NCI-H526 (cell line): Measurements from ENCODE around the gene COL26A1.

Experiments used
- DNase-seq, 2 experiments: peaks; one replicate each; lab custom pipeline; 2025; lab: John Stamatoyannopoulos, UW

COL26A1 gene

DNA sequence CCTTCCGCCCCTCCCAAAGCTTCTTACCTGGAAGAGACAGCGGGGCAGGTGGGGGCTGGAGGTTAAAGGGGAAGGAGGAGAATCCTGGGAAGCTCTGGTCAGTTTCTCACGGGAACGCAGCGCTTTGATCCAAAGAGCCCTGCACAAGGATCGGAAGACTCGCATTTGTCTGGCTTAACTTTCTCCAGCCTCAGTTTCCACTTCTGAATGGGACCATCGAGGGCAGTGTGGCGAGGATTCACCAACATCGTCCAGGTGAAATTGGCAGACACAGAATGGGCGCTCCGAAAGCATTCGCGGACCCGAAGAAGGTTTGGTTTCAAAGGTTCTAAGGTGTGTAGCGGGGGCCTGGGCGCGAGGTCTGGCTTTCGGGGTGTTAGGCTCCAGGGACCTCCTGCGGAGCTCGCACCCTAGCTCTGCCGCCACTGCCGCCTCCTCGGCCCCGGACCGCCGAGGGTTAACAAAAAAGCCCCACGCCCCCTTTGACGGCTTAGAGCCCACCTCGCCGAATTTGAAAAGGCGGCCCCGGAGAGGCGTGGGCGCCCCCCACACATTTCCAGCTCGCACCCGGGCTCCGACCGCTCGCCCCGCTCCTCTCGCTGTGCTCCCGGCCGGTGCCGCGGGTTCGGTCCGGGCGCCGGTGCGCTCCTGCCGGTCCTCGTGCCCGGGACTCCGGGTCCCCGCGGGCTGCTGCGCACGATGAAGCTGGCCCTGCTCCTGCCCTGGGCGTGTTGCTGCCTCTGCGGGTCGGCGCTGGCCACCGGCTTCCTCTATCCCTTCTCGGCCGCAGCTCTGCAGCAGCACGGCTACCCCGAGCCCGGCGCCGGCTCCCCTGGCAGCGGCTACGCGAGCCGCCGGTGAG lies at the start of gene COL26A1:
TSS of gene COL26A1 (plus strand) at position 542 of the 862 bp plus-strand sequence. CDS start at position 700, 158 bp downstream.
- peak in 1 of 2 experiments; percentile 80 for DNase-seq

DNA sequence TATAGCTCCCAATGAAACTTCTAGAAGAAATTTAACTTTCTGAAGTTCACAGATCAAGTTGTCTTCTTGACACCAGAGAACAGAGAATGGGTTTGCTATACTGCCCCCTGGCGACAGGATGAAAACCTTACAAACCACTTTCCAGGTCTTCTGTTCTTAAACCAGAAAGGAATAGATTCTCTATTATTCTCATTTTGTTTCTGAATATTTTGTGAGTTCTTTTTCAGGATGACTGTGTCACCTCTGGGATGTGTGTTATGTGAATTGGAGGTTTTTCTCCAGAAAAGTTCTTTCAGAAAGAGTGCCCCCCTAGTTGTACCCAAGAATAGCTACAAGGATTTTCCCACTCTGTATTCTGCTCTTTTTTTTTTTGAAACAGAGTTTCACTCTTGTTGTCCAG lies 47.3 kb upstream of the COL26A1 start:
- peak; percentile 4 to 71 for DNase-seq

GRCh38 chr7:101319401-101319800 lies 43.3 kb upstream of the COL26A1 start:
- DNase-seq = no peak

- peak; percentile 78 to 98 for DNase-seq
Observed at GRCh38 chr7:101321491-101322401, 40.9 kb upstream of the COL26A1 start, which contains the start of gene IFT22. Gene IFT22, minus strand, starts transcription at chr7:101321812. Its CDS starts 103 bp downstream, at chr7:101321709.

GRCh38 chr7:101328159-101328558 lies 34.5 kb upstream of the COL26A1 start:
- DNase-seq = no peak

- no peak for DNase-seq
Observed at GRCh38 chr7:101330011-101330484, 32.6 kb upstream of the COL26A1 start.

GRCh38 chr7:101332026-101332425 lies 30.6 kb upstream of the COL26A1 start:
- DNase-seq = no peak

- no peak for DNase-seq
Observed at GRCh38 chr7:101333912-101334311, 28.8 kb upstream of the COL26A1 start.

- DNase-seq = no peak
Observed at GRCh38 chr7:101340379-101340778, 22.3 kb upstream of the COL26A1 start.

GRCh38 chr7:101342892-101343291 lies 19.8 kb upstream of the COL26A1 start:
- DNase-seq = no peak

GRCh38 chr7:101347477-101347876 lies 15.2 kb upstream of the COL26A1 start:
- no peak for DNase-seq

- DNase-seq = peak in 1 of 2 experiments; percentile 29
Observed at GRCh38 chr7:101348456-101349067, 14.1 kb upstream of the COL26A1 start.

GRCh38 chr7:101349300-101349699 lies 13.4 kb upstream of the COL26A1 start:
- DNase-seq = peak in 1 of 2 experiments; percentile 47

DNA sequence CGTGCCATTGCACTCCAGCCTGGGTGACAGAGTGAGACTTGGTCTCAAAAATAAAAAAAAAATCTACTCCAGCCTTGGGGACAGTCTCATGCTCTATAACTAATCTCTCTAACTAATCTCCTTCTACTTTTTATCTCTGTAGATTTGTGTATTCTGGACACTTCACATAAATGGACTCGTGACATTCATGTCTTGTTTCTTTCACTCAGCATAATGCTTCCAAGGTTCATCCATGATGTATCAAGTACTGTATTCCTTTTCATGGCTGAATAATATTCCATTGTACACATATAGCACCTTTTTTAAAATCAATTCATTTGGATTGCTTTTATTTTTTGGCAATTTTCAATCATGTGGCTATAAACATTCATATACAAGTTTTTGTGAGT lies 9.8 kb upstream of the COL26A1 start:
- no peak for DNase-seq

DNA sequence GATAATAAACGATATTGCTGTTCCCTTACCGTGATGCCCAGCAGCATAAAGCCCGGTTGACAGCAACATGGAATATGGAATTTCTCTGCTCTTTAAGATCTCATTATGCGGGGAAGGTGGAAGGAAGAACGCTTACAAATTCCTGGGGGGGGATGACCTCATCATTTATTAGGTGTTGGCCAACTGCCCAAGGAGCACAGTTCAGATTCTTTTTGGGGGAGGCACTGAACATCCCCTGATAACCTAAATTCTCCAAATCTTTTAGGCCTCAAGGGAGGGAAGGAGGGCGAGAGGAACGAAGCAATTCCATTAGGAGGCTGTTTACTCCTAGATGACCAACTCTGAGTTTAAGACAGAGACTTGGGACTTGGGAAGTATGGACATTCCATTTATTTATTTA lies 5.2 kb upstream of the COL26A1 start:
- no peak for DNase-seq

- DNase-seq = no peak
Observed at GRCh38 chr7:101363196-101363733, 590 bp downstream of the COL26A1 start.

DNA sequence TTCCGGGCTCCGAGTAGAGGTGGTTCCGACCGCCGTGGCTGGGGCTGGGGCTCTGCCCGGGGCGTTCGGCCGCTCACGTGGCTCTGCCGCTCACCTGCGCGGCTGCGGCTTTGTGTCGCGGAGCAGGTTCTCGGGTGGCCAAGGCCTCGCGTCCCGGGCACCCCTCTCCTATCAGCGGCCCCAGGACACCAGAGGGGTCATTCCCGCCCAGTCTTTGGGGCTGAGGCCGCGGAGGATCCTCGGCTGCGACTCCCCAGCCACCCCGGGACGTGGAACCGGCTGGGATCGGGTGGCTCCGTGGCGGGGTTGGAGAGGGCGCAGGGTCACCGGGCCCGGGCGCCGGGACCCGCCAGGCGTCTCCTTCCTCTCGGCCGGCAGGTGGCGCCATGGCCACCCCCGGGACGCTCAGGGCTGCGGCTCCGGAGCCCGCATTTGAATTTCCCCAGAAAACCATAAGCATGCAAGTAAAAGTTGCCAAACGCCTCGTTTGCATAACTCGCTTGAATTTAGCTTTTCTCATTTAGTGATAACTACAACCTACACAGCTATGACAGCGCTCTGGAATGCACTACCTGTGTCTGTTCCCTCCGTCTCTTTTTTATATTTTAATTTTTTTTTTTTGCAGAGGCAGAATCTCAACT lies 1.2 kb downstream of the COL26A1 start:
- DNase-seq = peak; percentile 79 to 92

- no peak for DNase-seq
Observed at GRCh38 chr7:101365956-101366355, 3.3 kb downstream of the COL26A1 start.

- no peak for DNase-seq
Observed at GRCh38 chr7:101367676-101368075, 5.0 kb downstream of the COL26A1 start.

DNA sequence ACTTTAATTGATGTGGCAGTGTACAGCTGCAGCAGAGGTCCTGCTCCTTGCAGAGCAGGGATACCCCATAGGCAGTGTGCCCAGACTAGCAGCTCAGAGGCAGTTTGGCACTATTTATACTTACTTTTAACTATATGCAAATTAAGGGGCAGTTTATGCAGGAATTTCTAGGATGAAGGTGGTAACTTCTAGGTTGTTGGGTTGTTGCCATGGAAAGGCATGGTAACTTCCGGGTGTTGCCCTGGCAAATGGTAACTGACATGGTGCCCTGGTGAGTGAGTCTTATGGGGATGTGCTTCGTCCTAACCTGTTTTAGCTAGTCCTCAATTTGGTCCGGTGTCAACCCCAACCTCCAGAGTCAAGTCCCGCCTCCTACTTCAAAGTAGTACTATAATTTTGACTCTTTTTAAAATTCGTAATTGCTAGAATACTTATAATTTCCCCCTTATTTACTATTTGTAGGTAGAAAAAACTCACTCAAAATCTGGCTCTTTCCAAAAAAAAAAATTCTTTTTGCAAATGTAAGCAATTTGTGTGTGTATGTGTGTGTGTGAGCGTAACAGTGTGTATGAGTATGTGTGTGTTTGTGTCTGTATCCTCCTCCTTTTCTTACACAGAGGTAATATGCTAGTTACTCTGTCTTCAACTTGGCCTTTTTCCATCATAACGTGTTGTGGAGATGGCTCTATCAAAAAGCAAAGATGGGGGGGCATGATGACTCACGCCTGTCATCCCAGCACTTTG lies 5.9 kb downstream of the COL26A1 start:
- no peak for DNase-seq
